Measurements from ENCODE around the gene RARS1.
"Not testable (repeated sequence)": the region's sequence is repeated elsewhere in the genome, so short reads cannot be mapped to it uniquely, and the experiment has no call there.

The RARS1 gene

DNA sequence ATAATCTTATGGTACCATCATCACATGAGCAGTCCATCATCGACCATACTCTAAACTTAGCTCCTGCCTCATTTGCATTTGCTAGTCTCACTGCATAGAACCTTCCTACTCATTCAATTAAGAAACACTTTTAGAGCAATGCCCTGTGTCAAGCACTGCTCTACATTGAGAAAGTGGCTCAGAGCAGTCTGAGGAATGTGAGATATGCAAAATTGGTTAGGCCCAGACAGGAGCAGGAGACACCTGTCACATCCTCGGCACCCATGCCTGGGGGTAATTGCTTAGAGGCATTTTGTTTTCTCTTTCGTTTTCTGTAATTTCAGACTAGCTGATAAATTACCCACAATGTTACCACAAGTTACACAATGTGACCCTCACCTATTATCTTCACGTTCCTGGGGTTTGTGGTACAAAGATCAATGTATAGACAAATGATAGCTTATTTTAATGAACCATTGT, 4.9 kb upstream of the RARS1 start:
- no peak for DNase-seq (ENCODE audit: low read depth in 2 of 2)

DNA sequence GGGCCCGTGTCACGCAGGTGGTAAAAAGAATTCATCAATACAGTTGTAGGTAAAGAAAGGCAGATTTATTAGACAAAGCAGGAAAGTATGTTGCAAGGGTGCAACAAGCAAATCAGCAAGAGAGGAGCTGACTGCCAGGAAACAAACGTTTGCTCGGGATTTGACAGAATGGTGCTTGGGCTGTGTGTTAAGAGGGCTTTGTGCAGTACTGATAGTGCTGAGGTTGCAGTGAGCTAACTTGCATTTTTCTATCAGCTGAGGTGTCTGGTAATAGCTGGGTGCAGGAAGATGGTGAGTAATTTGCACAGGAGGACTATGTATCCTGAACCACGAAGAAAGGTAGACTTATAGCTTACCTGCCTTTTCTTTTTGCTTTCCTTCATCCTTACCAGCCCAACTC, 3.9 kb upstream of the RARS1 start:
- no peak for DNase-seq (ENCODE audit: low read depth in 2 of 2)

GRCh38 chr5:168489059-168489458, 2.8 kb downstream of the RARS1 start:
- DNase-seq (ENCODE audit: low read depth in 2 of 2) = no peak

DNA sequence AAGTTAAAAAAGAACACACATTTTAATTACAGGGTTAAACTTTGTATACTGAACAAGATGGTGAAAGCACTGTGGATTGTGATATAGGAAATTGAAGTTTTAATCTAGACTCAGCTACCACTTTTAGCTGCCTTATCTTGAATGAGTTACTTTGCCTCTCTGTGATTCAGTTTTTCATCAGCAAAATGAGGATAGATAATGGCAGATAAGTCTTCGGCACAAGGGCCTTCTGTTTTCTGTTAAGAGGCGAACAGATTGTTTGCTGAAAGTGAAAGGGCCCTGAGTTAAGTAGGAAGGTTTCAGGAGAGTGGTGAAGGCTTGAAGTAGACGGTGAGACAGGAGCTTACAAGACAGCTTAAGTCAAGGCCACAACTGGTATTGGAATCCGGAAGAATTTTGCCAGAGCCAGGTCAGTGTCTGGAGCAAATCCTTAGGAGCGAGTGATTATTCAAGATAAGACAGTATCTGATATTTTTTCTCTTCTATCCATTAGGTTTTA, 7.8 kb downstream of the RARS1 start:
- DNase-seq (ENCODE audit: low read depth in 2 of 2) = no peak

- DNase-seq (ENCODE audit: low read depth in 2 of 2) = no peak
Measured at GRCh38 chr5:168502563-168503237, 16.4 kb downstream of the RARS1 start.

DNA sequence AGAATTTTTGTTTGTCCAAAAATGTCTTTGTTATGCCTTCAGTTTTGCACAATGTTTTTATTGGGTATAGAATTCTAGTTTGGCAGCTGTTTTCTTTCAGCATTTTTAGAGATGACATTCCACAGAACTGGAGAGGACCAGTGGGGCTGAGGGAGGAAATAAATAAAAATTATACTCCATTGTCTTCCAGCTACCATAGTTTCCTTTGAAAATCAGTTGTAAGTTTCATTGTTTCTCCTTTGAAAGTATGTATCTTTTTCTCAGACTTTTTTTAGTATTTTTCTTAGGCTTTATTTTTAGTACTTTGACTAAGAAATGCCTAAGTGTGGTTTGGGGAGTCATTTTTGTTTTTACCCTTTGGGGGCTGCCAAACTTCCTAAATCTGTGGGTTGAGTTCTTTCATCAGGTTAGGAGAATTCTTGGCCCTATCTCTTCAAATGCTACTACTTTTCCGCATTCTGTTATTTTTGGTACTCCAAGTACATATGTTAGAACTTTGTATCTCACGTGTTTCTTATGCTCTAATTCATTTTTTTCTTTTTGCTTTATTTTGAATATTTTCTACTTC, 27.7 kb downstream of the RARS1 start:
- no peak for DNase-seq (ENCODE audit: low read depth in 2 of 2)

DNA sequence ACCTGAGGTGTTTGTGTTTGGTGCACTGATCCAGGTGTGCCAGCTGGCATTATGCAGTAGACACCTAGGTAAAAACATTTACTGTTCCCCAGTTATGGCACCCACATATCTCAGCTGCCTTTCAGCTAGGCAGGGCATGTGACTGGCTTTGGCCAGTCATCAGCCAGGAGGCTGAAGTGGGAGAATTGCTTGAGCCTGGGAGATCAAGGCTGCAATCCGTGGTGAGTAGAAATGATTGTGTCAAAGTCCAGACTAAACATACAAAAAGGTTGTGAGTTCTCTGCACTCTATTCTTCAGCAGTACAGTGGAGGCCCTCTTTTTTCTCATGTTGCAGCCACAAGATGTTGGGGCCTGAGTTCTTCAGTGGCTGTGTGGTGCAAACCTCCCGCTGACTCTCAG, 39.6 kb downstream of the RARS1 start:
- no peak for DNase-seq (ENCODE audit: low read depth in 2 of 2)

GRCh38 chr5:168527756-168528295, 41.6 kb downstream of the RARS1 start:
- no peak for DNase-seq (ENCODE audit: low read depth in 2 of 2)

- DNase-seq (ENCODE audit: low read depth in 2 of 2) = no peak
Measured at GRCh38 chr5:168528521-168529373, 42.5 kb downstream of the RARS1 start, which contains the start of gene FBLL1. Gene FBLL1, plus strand, starts transcription at chr5:168529305. Its CDS starts 200 bp downstream, at chr5:168529505.

DNA sequence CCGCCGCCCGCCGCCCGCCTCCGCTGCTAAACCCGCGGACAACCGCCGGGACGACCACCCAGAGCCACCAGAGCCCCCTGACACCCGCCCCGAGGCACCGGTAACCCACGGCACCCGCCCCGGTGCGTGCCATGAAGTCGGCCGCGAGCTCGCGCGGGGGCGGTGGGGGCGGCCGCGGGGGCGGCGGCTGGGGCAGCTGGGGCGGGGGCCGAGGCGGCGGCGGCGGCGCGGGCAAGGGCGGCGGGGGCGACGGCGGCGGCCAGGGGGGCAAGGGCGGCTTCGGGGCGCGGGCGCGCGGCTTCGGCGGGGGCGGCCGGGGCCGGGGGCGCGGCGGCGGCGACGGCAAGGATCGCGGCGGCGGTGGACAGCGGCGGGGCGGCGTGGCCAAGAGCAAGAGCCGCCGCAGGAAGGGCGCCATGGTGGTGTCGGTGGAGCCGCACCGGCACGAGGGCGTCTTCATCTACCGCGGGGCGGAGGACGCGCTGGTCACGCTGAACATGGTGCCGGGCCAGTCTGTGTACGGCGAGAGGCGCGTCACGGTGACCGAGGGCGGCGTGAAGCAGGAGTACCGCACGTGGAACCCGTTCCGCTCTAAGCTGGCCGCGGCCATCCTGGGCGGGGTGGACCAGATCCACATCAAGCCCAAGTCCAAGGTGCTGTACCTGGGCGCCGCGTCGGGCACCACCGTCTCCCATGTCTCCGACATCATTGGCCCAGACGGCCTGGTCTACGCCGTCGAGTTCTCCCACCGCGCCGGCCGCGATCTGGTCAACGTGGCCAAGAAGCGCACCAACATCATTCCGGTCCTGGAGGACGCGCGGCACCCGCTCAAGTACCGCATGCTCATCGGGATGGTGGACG, 43.3 kb downstream of the RARS1 start:
- DNase-seq (ENCODE audit: low read depth in 2 of 2) = no peak

- DNase-seq (ENCODE audit: low read depth in 2 of 2) = no peak
Measured at GRCh38 chr5:168530621-168531150, 44.4 kb downstream of the RARS1 start.

DNA sequence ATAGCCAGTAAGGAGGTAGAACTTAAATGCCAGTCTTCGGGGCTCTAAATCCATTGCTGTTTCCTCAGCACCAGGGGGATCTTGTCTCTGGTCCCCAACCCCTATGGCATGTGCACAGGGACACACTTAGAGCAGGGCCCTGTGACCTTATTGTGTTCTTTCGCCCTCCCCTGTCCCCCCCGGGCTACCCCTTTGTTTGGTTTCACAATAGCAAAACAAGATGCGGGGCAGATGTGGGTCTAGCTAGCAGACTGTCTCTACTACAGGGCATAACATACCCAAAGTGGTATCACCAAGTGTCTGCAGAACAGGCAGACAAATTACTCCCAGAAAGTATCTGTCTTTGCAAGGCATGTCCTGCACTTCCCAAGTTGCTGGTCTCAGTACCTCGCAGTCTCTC, 44.9 kb downstream of the RARS1 start:
- DNase-seq (ENCODE audit: low read depth in 2 of 2) = no peak

DNA sequence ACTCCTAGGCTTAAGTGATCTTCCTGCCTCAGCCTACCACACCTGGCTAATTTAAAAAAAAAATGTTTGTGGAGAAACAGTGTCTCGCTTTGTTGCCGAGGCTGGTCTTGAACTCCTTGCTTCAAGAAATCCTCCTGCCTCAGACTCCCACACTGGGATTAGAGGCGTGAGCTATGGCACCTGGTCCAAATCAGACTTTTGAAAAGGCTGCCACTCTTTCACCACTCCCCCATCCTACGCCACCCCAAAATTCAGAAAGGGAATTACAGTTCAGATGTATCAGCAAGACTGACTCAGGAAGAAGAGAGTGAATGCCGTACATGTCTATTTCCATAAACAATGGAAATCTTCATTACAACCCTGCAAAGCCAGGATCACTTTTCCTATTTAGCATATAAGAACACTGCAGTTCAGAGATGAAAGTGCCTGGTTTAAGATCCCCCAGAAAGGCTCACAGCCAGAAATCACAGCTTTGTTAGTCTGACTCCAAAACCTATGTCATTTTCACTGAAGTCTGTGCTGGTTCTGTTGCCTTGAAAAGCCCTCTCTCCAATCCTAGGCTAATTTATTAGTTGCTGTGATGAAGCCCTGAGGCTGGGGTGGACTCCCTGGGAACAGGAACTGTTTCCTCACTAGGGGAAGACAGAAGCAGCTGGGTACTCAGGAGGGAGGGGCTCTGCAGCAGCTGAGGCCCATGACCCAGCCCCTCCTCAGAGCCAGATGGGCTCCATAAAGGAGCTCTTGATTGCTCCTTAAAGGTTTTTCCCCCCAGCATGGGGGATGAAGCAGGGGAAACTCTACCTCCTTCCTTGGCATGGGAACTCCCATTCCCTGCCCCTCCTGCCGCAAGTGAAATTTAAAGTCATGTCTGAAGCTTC, 46.0 kb downstream of the RARS1 start:
- DNase-seq (ENCODE audit: low read depth in 2 of 2) = no peak

GRCh38 chr5:168534351-168534750, 48.1 kb downstream of the RARS1 start:
- DNase-seq (ENCODE audit: low read depth in 2 of 2) = not testable (repeated sequence)

GRCh38 chr5:168537176-168537575, 50.9 kb downstream of the RARS1 start:
- DNase-seq (ENCODE audit: low read depth in 2 of 2) = no peak

DNA sequence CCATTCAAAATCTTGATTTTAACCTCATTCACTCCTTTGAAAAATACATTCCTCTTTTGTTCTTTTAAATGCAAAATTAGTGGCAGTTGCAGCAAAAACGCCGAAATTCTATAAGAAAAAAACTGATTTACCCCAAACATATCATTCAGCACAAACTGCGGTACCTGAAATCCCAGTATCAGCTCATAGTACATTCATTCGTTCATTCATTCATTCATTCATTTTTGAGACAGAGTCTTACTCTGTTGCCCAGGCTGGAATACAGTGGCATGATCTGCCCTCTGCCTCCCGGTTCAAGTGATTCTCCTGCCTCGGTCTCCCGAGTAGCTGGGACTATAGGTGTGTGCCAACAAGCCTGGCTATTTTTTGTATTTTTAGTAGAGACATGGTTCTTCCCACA, 63.3 kb downstream of the RARS1 start:
- DNase-seq (ENCODE audit: low read depth in 2 of 2) = no peak

- no peak for DNase-seq (ENCODE audit: low read depth in 2 of 2)
Measured at GRCh38 chr5:168550656-168551055, 64.4 kb downstream of the RARS1 start.

DNA sequence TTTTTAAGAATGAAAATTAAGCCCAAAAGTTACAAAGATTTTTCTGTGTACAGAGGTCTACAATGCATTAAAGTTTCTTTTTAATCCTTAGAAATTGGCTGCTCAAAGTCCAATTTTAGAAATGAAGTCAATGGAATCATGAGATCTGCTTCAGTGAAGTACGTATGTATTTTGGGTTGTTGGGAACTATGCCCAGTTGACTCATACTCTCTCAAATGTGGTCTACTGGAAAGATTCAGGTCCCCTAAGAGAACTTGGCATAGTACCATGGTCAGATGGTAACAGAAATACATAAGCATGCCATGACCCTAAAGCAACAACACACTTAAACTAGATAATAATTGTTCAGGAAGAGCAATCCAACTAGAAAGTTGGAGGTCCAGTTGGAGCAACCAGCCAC, 65.9 kb downstream of the RARS1 start:
- DNase-seq (ENCODE audit: low read depth in 2 of 2) = no peak

DNA sequence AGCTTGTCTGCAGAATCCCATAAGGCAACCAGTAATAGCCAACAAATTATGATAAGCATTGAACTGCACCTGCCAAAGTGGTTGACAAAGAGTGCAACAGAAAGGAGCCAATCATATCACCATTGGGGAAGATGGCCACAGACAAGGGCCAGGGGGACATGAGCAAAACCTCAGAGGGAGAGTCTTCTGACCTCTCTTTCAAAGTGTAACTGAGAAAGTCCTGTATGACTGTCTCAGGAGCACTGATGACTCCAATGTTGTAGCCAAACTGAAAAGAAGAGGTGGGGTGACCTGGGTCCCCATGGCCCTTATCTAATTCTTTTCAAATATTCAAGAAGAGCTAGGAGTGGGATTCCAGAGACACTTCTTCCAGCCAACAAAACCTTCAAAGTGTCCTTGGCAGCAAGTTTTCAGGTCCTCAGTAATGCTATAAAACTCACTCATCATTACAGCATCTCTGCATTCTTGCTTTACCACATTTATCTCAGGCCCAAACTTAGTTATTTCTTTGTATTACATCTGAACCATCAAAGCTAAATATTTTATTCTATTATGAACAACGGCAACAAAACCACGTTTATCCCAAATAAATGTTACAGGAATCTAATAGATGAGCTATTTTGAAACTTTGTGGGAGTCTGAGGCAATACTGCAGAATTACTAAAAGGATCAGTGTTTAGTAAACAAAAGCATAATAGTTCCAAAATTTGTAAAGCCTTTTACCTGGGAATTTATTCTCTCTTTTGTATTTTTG, 67.3 kb downstream of the RARS1 start:
- no peak for DNase-seq (ENCODE audit: low read depth in 2 of 2)

All from stimulated activated CD8-positive, alpha-beta memory T cell treated with anti-CD3 and anti-CD28 coated beads, Interleukin-7, amount 100 ng/mL, for 1 hour (primary cell).